GM13977 (cell line): ENCODE data around the gene PSRC1.

Source experiments
- DNase-seq: peaks from one replicate; pipeline ENCODE4 v3.0.0; 2012; ENCODE audit warnings: low spot score
- CTCF ChIP-seq: IDR thresholded peaks from 2 replicates; pipeline ENCODE4 v1.5.1; 2012; ENCODE audit warnings: mild to moderate bottlenecking, control low read depth; ENCODE audit not compliant: insufficient read depth; ENCODE audit errors: extremely low read depth, missing control alignments
- in situ Hi-C: fragments of 300-500 bp; cut with MboI; formaldehyde crosslinking; loops from one replicate; pipeline ENCODE4 v1.12.0; 2022; ENCODE audit warnings: low sequenced_read_pairs, low pct_unique_long_range_greater_than_20kb, mixed read lengths, inconsistent platforms; ENCODE audit not compliant: unreplicated experiment

The PSRC1 gene

GRCh38 chr1:109273570-109274288, 9.2 kb downstream of the PSRC1 start:
- TF ChIP-seq CTCF, result no peak
- in situ Hi-C loops, result no loop called here
- DNase-seq, result no peak

GRCh38 chr1:109272831-109273547, 10.0 kb downstream of the PSRC1 start:
- no peak for DNase-seq
- in situ Hi-C loops, result no loop called here
- no peak for TF ChIP-seq CTCF

GRCh38 chr1:109272021-109272799, 10.7 kb downstream of the PSRC1 start:
- no peak for DNase-seq
- TF ChIP-seq CTCF, result no peak
- in situ Hi-C loops, result no loop called here

- no peak for DNase-seq
- no peak for TF ChIP-seq CTCF
- in situ Hi-C loops, result no loop called here
These were observed 11.5 kb downstream of the PSRC1 start for GRCh38 chr1:109271458-109271857.

- no peak for DNase-seq
- no peak for TF ChIP-seq CTCF
- in situ Hi-C loops, result no loop called here
These were observed 12.2 kb downstream of the PSRC1 start for GRCh38 chr1:109270623-109271317.

GRCh38 chr1:109269981-109270622, 12.8 kb downstream of the PSRC1 start:
- TF ChIP-seq CTCF, result no peak
- DNase-seq, result no peak
- in situ Hi-C loops, result loop anchor here (10.0 kb wide), 1 partner anchor 265 kb away; the partner anchor contains the start of gene GPR61
